ENCODE measurements around the gene PRICKLE3.
"Not testable (repeated sequence)": the region's sequence is repeated elsewhere in the genome, so short reads cannot be mapped to it uniquely, and the experiment has no call there.

The PRICKLE3 gene

GRCh38 chrX:49143154-49143553 is 43.0 kb downstream of the PRICKLE3 start:
- H3K4me3 Mint-ChIP-seq; H3K36me3 Mint-ChIP-seq (ENCODE audit: low read depth); H3K27me3 Mint-ChIP-seq; H3K27ac Mint-ChIP-seq; H3K4me1 Mint-ChIP-seq (ENCODE audit: low read depth); DNase-seq: not testable (repeated sequence)
- H3K9me3 Mint-ChIP-seq, result peaks cover 12% of the 10 kb centered on the region

DNA sequence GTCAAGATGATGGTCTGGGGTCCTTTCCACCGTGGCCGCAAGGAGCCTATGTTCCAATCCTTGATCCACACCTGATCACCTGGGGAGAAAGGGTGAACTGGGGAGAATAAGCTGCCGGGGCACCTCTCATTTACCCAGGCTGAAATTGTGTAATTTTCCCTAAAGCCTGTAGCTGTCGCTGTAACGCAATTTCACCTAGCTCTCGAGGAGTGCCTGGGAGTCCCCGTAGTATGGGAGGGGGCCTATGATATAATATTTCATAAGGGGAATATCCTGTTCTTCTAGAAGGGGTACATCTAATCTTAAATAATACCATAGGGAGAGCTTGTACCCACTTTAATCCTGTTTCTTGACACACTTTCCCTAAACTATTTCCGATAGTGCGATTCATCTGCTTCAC is 43.9 kb downstream of the PRICKLE3 start:
- DNase-seq; H3K36me3 Mint-ChIP-seq (ENCODE audit: low read depth); H3K4me1 Mint-ChIP-seq (ENCODE audit: low read depth); H3K27me3 Mint-ChIP-seq; H3K4me3 Mint-ChIP-seq; H3K27ac Mint-ChIP-seq: not testable (repeated sequence)
- H3K9me3 Mint-ChIP-seq, result peaks cover 12% of the 10 kb centered on the region

GRCh38 chrX:49139713-49140112 is 46.5 kb downstream of the PRICKLE3 start:
- H3K4me3 Mint-ChIP-seq, result no peak overlapping the region

GRCh38 chrX:49137492-49137891 is 48.7 kb downstream of the PRICKLE3 start:
- Mint-ChIP-seq H3K4me1 (ENCODE audit: low read depth) (no peaks in the 10 kb centered on the region), H3K9me3 (peaks cover 12% of the 10 kb centered on the region), H3K36me3 (ENCODE audit: low read depth) (no peaks in the 10 kb centered on the region), H3K4me3 (no peak overlapping the region), H3K27ac (no peak overlapping the region), H3K27me3 (no peaks in the 10 kb centered on the region)
- no peak for DNase-seq

More at GRCh38 chrX:49139713-49140112, 46.5 kb downstream of the PRICKLE3 start:
- no peak for DNase-seq
- Mint-ChIP-seq H3K9me3 (peaks cover 12% of the 10 kb centered on the region), H3K4me1 (ENCODE audit: low read depth) (peaks cover 1% of the 10 kb centered on the region), H3K27ac (no peak overlapping the region), H3K27me3 (no peaks in the 10 kb centered on the region), H3K36me3 (ENCODE audit: low read depth) (no peaks in the 10 kb centered on the region)

DNA sequence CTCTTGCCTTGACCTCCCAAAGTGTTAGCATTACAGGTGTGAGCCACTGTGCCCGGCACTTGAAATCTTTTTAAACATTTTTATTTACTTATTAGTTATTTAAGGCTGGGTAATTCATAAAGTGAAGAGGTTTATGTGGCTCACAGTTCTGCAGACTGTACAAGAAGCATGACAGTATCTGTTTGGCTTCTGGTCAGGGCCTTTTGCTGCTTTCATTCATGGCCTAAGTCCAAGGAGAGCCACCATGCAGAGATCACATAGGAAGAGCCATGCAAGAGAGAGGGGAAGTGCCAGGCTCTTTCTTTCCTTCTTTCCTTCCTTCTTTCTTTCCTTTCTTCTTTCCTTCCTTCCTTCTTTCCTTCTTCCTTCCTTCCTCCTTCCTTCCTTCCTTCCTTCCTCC is 52.4 kb downstream of the PRICKLE3 start:
- Mint-ChIP-seq H3K27ac (no peak overlapping the region), H3K27me3 (peaks cover 2% of the 10 kb centered on the region), H3K4me1 (ENCODE audit: low read depth) (no peaks in the 10 kb centered on the region), H3K36me3 (ENCODE audit: low read depth) (no peaks in the 10 kb centered on the region), H3K4me3 (no peak overlapping the region), H3K9me3 (no peaks in the 10 kb centered on the region)
- no peak for DNase-seq

DNA sequence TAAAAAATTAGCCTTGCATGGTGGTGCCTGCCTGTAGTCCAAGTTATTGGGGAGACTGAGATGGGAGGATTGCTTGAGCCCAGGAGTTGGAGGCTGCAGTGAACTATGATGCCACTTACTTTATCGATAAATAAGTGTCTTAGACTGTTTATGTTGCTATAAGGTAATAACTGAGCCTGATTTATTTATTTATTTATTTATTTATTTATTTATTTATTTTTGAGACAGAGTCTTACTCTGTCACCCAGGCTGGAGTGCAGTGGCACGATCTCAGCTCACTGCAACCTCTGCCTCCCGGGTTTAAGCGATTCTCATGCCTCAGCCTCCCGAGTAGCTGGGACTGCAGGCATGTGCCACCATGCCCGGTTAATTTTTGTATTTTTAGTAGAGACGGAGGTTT is 53.9 kb downstream of the PRICKLE3 start:
- H3K27me3 Mint-ChIP-seq; H3K9me3 Mint-ChIP-seq; H3K4me3 Mint-ChIP-seq; H3K4me1 Mint-ChIP-seq (ENCODE audit: low read depth); H3K27ac Mint-ChIP-seq; DNase-seq; H3K36me3 Mint-ChIP-seq (ENCODE audit: low read depth): not testable (repeated sequence)

GRCh38 chrX:49129427-49129826 is 56.7 kb downstream of the PRICKLE3 start:
- Mint-ChIP-seq H3K4me3 (no peak overlapping the region), H3K36me3 (ENCODE audit: low read depth) (no peaks in the 10 kb centered on the region)
- DNase-seq, result no peak

GRCh38 chrX:49127742-49128258 is 58.4 kb downstream of the PRICKLE3 start:
- not testable (repeated sequence) for H3K4me1 Mint-ChIP-seq (ENCODE audit: low read depth); H3K27ac Mint-ChIP-seq; H3K9me3 Mint-ChIP-seq; H3K36me3 Mint-ChIP-seq (ENCODE audit: low read depth); DNase-seq; H3K4me3 Mint-ChIP-seq
- peaks cover 15% of the 10 kb centered on the region for H3K27me3 Mint-ChIP-seq

More at GRCh38 chrX:49129427-49129826, 56.7 kb downstream of the PRICKLE3 start:
- Mint-ChIP-seq H3K27ac (no peak overlapping the region), H3K9me3 (no peaks in the 10 kb centered on the region), H3K27me3 (peaks cover 2% of the 10 kb centered on the region), H3K4me1 (ENCODE audit: low read depth) (no peaks in the 10 kb centered on the region)
